ENCODE measurements around the gene RIN3. TPM values are rescaled to one million over a fixed set of nuclear protein-coding genes. Genes with fewer than 3 reads are reported as not detected.

RIN3 gene
- total RNA-seq, 1 experiment from 2014 or later, result 4.8 TPM

DNA sequence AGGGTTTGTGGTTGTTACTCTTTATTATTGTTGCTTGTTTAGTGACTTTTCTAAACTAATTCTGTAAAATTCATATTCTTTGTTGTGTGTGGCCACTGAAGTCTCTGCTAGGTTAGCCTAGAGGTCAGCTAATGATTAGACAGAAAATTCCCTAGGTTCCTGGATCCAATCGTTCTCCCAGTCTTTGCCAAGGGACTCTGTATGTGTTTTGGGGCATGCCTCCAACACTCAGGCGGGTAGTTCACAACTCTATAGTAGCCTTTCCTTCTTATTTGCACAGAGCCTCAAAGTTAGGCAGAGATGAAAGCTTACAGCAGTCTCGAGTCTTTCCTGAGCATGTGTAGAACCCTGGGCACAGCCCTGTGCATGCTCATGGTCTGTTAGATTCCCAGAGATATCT, 32.7 kb upstream of the RIN3 start:
- H3K9ac ChIP-seq (ENCODE audit: low read length), result no peak overlapping the region
- no peaks in the 10 kb centered on the region for H3K79me2 ChIP-seq (ENCODE audit: low read length)
- no peaks in the 10 kb centered on the region for H3K9me3 ChIP-seq (ENCODE audit: low read length)
- CTCF ChIA-PET, result no interaction called here
- H3K36me3 ChIP-seq (ENCODE audit: low read depth, low read length), result no peaks in the 10 kb centered on the region
- H3K9me2 ChIP-seq (replicated peaks; ENCODE audit: low read length), result no peaks in the 10 kb centered on the region
- no peak for ATAC-seq
- H2AFZ ChIP-seq (ENCODE audit: low read length), result 0 out of 2 replicates have a peak overlapping the region, but pooled peaks have one; percentile 6
- no peaks in the 10 kb centered on the region for H3F3A ChIP-seq (ENCODE audit: low read length, unreplicated experiment)
- no peaks in the 10 kb centered on the region for H3K4me1 ChIP-seq (ENCODE audit: insufficient read depth, low read length)
- intact Hi-C loops (cut with micrococcal nuclease), result no loop called here
- POLR2A ChIA-PET (ENCODE audit: unreplicated experiment), result no interaction called here
- H3K27ac ChIP-seq (ENCODE audit: low read length), result no peak overlapping the region
- no TSS peak for BruUV-seq (replicated peaks)
- TF ChIP-seq EZH2 (IDR thresholded peaks at IDR 0.05; ENCODE audit: low read length, unreplicated experiment) (no peak), EZH2phosphoT487 (IDR thresholded peaks at IDR 0.05; ENCODE audit: borderline replicate concordance, low read length) (no peak), CTCF (conservative IDR thresholded peaks at IDR 0.05; ENCODE audit: low read depth, low read length) (no peak)
- no peak for DNase-seq
- H3K27me3 ChIP-seq (ENCODE audit: low read length), result no peaks in the 10 kb centered on the region
- H3K4me2 ChIP-seq (ENCODE audit: low read length), result no peak overlapping the region
- H3K4me3 ChIP-seq (ENCODE audit: low read length), result no peak overlapping the region
- H4K20me1 ChIP-seq (ENCODE audit: low read length), result no peaks in the 10 kb centered on the region

- CTCF ChIA-PET, result no interaction called here
- no peak for DNase-seq
- no peak overlapping the region for H3K27ac ChIP-seq (ENCODE audit: low read length)
Measured at GRCh38 chr14:92481386-92481785, 32.2 kb upstream of the RIN3 start.

More at GRCh38 chr14:92481386-92481785, 32.2 kb upstream of the RIN3 start:
- no peaks in the 10 kb centered on the region for H3K9me2 ChIP-seq (replicated peaks; ENCODE audit: low read length)
- H2AFZ ChIP-seq (ENCODE audit: low read length), result 0 out of 2 replicates have a peak overlapping the region, but pooled peaks have one; percentile 6
- no TSS peak for BruUV-seq (replicated peaks)
- H3K4me3 ChIP-seq (ENCODE audit: low read length), result no peak overlapping the region
- H3K4me1 ChIP-seq (ENCODE audit: insufficient read depth, low read length), result no peaks in the 10 kb centered on the region
- no peaks in the 10 kb centered on the region for H3K27me3 ChIP-seq (ENCODE audit: low read length)
- intact Hi-C loops (cut with micrococcal nuclease), result no loop called here
- no peaks in the 10 kb centered on the region for H3K36me3 ChIP-seq (ENCODE audit: low read depth, low read length)
- H3K9me3 ChIP-seq (ENCODE audit: low read length), result no peaks in the 10 kb centered on the region
- no peak overlapping the region for H3K9ac ChIP-seq (ENCODE audit: low read length)
- POLR2A ChIA-PET (ENCODE audit: unreplicated experiment), result no interaction called here
- TF ChIP-seq CTCF (conservative IDR thresholded peaks at IDR 0.05; ENCODE audit: low read depth, low read length), result peak; percentile 32; the same call in 1 of the 2 replicates
- TF ChIP-seq EZH2phosphoT487 (IDR thresholded peaks at IDR 0.05; ENCODE audit: borderline replicate concordance, low read length), result no peak
- H3K4me2 ChIP-seq (ENCODE audit: low read length), result no peak overlapping the region
- no peaks in the 10 kb centered on the region for H3F3A ChIP-seq (ENCODE audit: low read length, unreplicated experiment)
- ATAC-seq, result no peak
- H3K79me2 ChIP-seq (ENCODE audit: low read length), result no peaks in the 10 kb centered on the region
- H4K20me1 ChIP-seq (ENCODE audit: low read length), result no peaks in the 10 kb centered on the region

All from PC-3 (cell line).